ENCODE results near the gene MYLK. TPM values are rescaled to one million over a fixed set of nuclear protein-coding genes. Genes with fewer than 3 reads are reported as not detected.

MYLK gene
- total RNA-seq, 1 donor from 2014 or later: 11.1 TPM

DNA sequence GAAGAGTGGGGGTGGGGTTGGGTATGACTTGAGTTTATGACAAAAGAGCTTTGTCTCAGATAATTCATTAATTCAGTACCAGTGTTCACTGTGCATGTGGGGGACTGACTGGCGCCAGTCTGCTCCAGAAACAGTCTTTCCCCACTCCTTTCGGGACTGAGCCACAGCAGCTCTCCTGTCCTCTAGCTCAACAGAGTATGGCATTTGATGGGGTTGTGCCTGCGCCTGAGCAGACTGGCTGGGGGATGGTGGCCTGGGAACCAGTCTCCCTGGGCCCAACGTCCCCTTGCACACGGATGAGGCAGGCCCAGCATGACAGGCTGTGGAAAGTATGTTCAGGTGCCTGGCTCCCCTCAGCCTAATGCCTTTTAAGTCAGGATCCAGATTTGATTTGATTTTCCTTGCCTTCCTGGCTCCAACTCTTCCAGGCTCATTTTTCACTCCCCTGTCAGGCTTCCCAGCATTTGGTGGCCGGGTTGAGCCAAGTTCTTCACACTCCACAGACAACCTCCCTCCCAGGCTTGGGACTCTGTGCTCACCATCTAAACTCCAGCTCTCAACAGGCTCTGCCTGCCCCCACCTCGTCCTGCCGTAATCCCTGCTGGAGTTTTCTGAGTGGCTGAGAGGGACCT lies 105.0 kb downstream of the MYLK start:
- intact Hi-C loops (cut with micrococcal nuclease): no loop called here
- DNase-seq: no peak
- Histone ChIP-seq H3K36me3 (no peaks in the 10 kb centered on the region), H3K27me3 (ENCODE audit: low read depth) (no peaks in the 10 kb centered on the region), H3K27ac (replicated peaks) (no peak overlapping the region), H3K9me3 (replicated peaks) (no peaks in the 10 kb centered on the region), H3K4me3 (no peak overlapping the region), H3K4me1 (peaks cover 5% of the 10 kb centered on the region)
- no peak for TF ChIP-seq CTCF (IDR thresholded peaks at IDR 0.05; ENCODE audit: borderline replicate concordance)

- H3K36me3 ChIP-seq: no peaks in the 10 kb centered on the region
- TF ChIP-seq CTCF (IDR thresholded peaks at IDR 0.05; ENCODE audit: borderline replicate concordance): no peak
- H3K4me1 ChIP-seq: peaks cover 4% of the 10 kb centered on the region
- no peaks in the 10 kb centered on the region for H3K27me3 ChIP-seq (ENCODE audit: low read depth)
- no peak overlapping the region for H3K4me3 ChIP-seq
- H3K9me3 ChIP-seq (replicated peaks): no peaks in the 10 kb centered on the region
- intact Hi-C loops (cut with micrococcal nuclease): no loop called here
- H3K27ac ChIP-seq (replicated peaks): no peak overlapping the region
- no peak for DNase-seq
These were observed 105.6 kb downstream of the MYLK start for GRCh38 chr3:123778525-123778924.

GRCh38 chr3:123776071-123776782 lies 107.9 kb downstream of the MYLK start:
- TF ChIP-seq CTCF (IDR thresholded peaks at IDR 0.05; ENCODE audit: borderline replicate concordance): no peak
- DNase-seq: no peak
- Histone ChIP-seq H3K27me3 (ENCODE audit: low read depth) (no peaks in the 10 kb centered on the region), H3K9me3 (replicated peaks) (no peaks in the 10 kb centered on the region), H3K27ac (replicated peaks) (no peak overlapping the region), H3K36me3 (no peaks in the 10 kb centered on the region), H3K4me1 (no peaks in the 10 kb centered on the region), H3K4me3 (no peak overlapping the region)
- intact Hi-C loops (cut with micrococcal nuclease): no loop called here

DNA sequence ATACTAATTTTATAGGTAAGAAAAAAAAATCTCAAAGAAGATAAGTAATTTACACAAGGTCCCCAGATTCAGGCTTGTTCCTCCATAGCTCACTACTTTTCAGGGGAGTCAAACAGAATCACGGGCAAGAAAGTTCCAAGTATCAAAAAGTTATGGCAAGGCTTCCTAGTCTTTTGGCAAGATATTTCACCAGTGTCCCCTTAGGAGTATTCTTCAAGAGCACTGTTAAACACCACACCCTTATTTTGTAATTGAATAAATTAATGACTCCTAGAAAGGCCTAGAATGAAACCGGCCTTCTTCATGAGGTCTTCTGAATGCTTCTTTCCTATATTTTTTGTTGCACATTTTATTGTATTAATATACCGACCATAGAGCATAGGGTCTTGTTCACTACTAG lies 109.7 kb downstream of the MYLK start:
- Histone ChIP-seq H3K27me3 (ENCODE audit: low read depth) (no peaks in the 10 kb centered on the region), H3K36me3 (no peaks in the 10 kb centered on the region), H3K27ac (replicated peaks) (no peak overlapping the region), H3K4me3 (no peak overlapping the region), H3K4me1 (no peaks in the 10 kb centered on the region), H3K9me3 (replicated peaks) (no peaks in the 10 kb centered on the region)
- TF ChIP-seq CTCF (IDR thresholded peaks at IDR 0.05; ENCODE audit: borderline replicate concordance): no peak
- intact Hi-C loops (cut with micrococcal nuclease): no loop called here
- no peak for DNase-seq

GRCh38 chr3:123773681-123774431 lies 110.3 kb downstream of the MYLK start:
- TF ChIP-seq CTCF (IDR thresholded peaks at IDR 0.05; ENCODE audit: borderline replicate concordance): no peak
- Histone ChIP-seq H3K4me1 (no peaks in the 10 kb centered on the region), H3K36me3 (no peaks in the 10 kb centered on the region), H3K27ac (replicated peaks) (no peak overlapping the region), H3K27me3 (ENCODE audit: low read depth) (no peaks in the 10 kb centered on the region), H3K4me3 (no peak overlapping the region), H3K9me3 (replicated peaks) (no peaks in the 10 kb centered on the region)
- intact Hi-C loops (cut with micrococcal nuclease): no loop called here
- DNase-seq: no peak

Measured in left ventricle myocardium inferior (tissue), 1 donor.